Muscle of leg (tissue), 11 donors: Measurements from ENCODE around the gene HTR4. TPM values are rescaled to one million over a fixed set of nuclear protein-coding genes. Genes with fewer than 3 reads are reported as not detected.

Source experiments
- DNase-seq: peaks from one replicate; pipeline ENCODE4 v3.0.0; 2013
- H3K27ac ChIP-seq: one replicate; pipeline ENCODE4 v1.5.1; 2013; ENCODE audit warnings: mild to moderate bottlenecking, low read length, control low read depth
- H3K27me3 ChIP-seq: one replicate; pipeline ENCODE4 v1.6.1; 2013; ENCODE audit warnings: low read length; ENCODE audit not compliant: control insufficient read depth, insufficient read depth
- H3K36me3 ChIP-seq: one replicate; pipeline ENCODE4 v1.6.1; 2013; ENCODE audit warnings: low read length; ENCODE audit not compliant: control insufficient read depth, insufficient read depth
- H3K4me1 ChIP-seq: one replicate; pipeline ENCODE4 v1.6.1; 2013; ENCODE audit warnings: low read length; ENCODE audit not compliant: control insufficient read depth, insufficient read depth
- H3K4me3 ChIP-seq: one replicate; pipeline ENCODE4 v1.5.1; 2013; ENCODE audit warnings: low read length, control low read depth
- H3K9me3 ChIP-seq: replicated peaks from 2 replicates; pipeline ENCODE4 v1.6.1; 2013; ENCODE audit warnings: low read depth, low read length; ENCODE audit not compliant: control insufficient read depth
- WGBS: methylation state at CpG from one replicate; pipeline ENCODE4 v1.1.5; 2013; ENCODE audit warnings: missing lambda C conversion rate; ENCODE audit not compliant: insufficient coverage; 5-methylcytosine and 5-hydroxymethylcytosine counted together
- polyA plus RNA-seq, 8 donors: library from polyadenylated mRNA; unstranded; fragments of 120-200 nt; gene quantifications; one replicate each; pipeline versions ENCODE4 v1.2.1 to v1.2.3, GENCODE V29; 2013; ENCODE audit warnings: inconsistent platforms in 1 of 8, low replicate concordance in 1 of 8; ENCODE audit not compliant: insufficient read length in 8 of 8, insufficient read depth in 1 of 8
- total RNA-seq: library from RNA; stranded (reverse); fragments of 120-200 nt; gene quantifications from one replicate; pipeline ENCODE4 v1.2.4, GENCODE V29; 2013

Gene HTR4
- total and polyA plus RNA-seq, 9 donors, result 0.07 TPM; not detected in 8

GRCh38 chr5:148619484-148619883, 34.8 kb downstream of the HTR4 start:
- no peaks in the 10 kb centered on the region for H3K4me1 ChIP-seq
- 40% methylated on average over 1 of the region's 3 CpGs for WGBS
- no peak overlapping the region for H3K27ac ChIP-seq
- no peak for DNase-seq
- no peak overlapping the region for H3K4me3 ChIP-seq
- H3K9me3 ChIP-seq, result no peaks in the 10 kb centered on the region
- H3K27me3 ChIP-seq, result no peaks in the 10 kb centered on the region
- H3K36me3 ChIP-seq, result no peaks in the 10 kb centered on the region

- no peaks in the 10 kb centered on the region for H3K9me3 ChIP-seq
Observed at GRCh38 chr5:148615644-148616275, 38.6 kb downstream of the HTR4 start.

DNA sequence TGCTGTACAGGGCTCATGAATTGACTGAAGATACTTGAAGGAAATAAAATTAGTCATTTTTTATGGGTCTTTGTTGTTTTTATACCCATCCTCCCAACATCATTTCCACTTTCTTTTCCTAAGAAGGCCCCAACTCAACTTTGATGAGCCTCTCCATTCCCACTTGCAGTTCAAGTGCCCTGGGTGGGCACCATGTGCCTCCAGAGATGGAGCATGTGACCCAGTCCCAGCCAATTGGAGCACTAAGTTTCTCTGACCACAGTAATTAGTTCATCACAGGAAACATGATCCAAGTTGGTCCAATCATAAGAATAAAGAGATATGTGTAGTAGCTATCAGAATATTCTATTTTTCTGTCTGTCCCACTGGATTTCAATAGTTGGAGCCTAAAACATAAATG, 46.9 kb downstream of the HTR4 start:
- DNase-seq, result no peak
- Histone ChIP-seq H3K9me3 (no peaks in the 10 kb centered on the region), H3K4me3 (no peak overlapping the region), H3K4me1 (no peaks in the 10 kb centered on the region), H3K27ac (no peak overlapping the region), H3K27me3 (no peaks in the 10 kb centered on the region), H3K36me3 (no peaks in the 10 kb centered on the region)

More at GRCh38 chr5:148615644-148616275, 38.6 kb downstream of the HTR4 start:
- no peaks in the 10 kb centered on the region for H3K4me1 ChIP-seq
- no peak overlapping the region for H3K27ac ChIP-seq
- no peak for DNase-seq
- WGBS, result 25% methylated on average over 2 of the region's 4 CpGs
- no peaks in the 10 kb centered on the region for H3K36me3 ChIP-seq
- H3K4me3 ChIP-seq, result no peak overlapping the region
- no peaks in the 10 kb centered on the region for H3K27me3 ChIP-seq

- Histone ChIP-seq H3K27ac (no peak overlapping the region), H3K4me3 (no peak overlapping the region), H3K36me3 (no peaks in the 10 kb centered on the region), H3K4me1 (no peaks in the 10 kb centered on the region), H3K9me3 (no peaks in the 10 kb centered on the region), H3K27me3 (no peaks in the 10 kb centered on the region)
- no peak for DNase-seq
Observed at GRCh38 chr5:148606296-148606695, 48.0 kb downstream of the HTR4 start.

DNA sequence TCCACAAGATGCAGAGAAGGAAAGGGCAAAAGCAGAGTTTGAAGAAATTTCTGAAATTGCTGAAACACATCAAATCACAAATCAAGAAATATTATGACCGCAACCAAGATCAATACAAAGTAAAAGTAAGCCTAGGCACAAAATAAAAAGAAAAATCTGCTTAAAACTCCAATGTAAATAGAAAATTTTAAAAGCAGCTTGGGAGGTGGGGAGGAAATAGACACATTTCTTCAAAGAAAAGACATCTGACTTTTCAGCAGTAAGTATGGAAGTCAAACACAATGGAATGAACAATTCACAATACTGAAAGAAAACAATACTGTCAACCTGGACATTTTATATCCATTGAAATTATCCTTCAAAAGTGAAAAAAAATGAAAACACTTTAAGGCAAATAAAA, 55.1 kb downstream of the HTR4 start:
- Histone ChIP-seq H3K27me3 (no peaks in the 10 kb centered on the region), H3K4me3 (no peak overlapping the region), H3K4me1 (no peaks in the 10 kb centered on the region), H3K9me3 (peaks cover 2% of the 10 kb centered on the region), H3K36me3 (no peaks in the 10 kb centered on the region), H3K27ac (no peak overlapping the region)
- no peak for DNase-seq
- no CpG with 5 or more reads among the region's 1 CpG for WGBS

- H3K27ac ChIP-seq, result no peak overlapping the region
- H3K36me3 ChIP-seq, result no peaks in the 10 kb centered on the region
- DNase-seq, result no peak
- WGBS, result 100% methylated on average over 1 of the region's 5 CpGs
- no peaks in the 10 kb centered on the region for H3K27me3 ChIP-seq
- H3K4me3 ChIP-seq, result no peak overlapping the region
- H3K9me3 ChIP-seq, result peaks cover 2% of the 10 kb centered on the region
- H3K4me1 ChIP-seq, result no peaks in the 10 kb centered on the region
Observed at GRCh38 chr5:148595697-148596096, 58.6 kb downstream of the HTR4 start.

DNA sequence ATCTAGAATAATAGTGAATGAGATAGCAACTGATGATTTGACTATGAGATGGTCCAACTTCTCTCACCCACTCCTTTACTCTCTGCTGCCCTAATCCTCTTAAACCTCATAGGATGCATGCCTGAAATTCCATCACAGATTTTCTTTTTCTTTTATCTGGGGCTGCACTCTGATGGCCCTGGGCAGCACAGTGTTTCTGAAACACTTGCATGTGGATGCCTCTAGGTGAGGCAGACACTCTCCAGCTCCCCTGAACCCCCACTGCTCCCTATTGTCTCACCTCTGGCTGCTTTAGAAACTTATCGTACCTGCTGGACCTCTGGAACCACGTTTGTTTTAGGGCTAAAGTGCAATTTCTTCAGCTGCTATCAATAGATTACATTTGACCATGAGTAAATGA, 67.5 kb downstream of the HTR4 start:
- DNase-seq, result no peak
- no peaks in the 10 kb centered on the region for H3K9me3 ChIP-seq
- whole genome bisulfite sequencing, result no CpG with 5 or more reads among the region's 2 CpGs
- no peaks in the 10 kb centered on the region for H3K4me1 ChIP-seq
- H3K27ac ChIP-seq, result no peak overlapping the region
- no peaks in the 10 kb centered on the region for H3K36me3 ChIP-seq
- H3K27me3 ChIP-seq, result no peaks in the 10 kb centered on the region
- H3K4me3 ChIP-seq, result no peak overlapping the region

- DNase-seq, result no peak
- Histone ChIP-seq H3K27ac (no peak overlapping the region), H3K27me3 (no peaks in the 10 kb centered on the region), H3K4me3 (no peak overlapping the region), H3K9me3 (no peaks in the 10 kb centered on the region), H3K36me3 (no peaks in the 10 kb centered on the region), H3K4me1 (no peaks in the 10 kb centered on the region)
Observed at GRCh38 chr5:148585988-148586387, 68.3 kb downstream of the HTR4 start.

DNA sequence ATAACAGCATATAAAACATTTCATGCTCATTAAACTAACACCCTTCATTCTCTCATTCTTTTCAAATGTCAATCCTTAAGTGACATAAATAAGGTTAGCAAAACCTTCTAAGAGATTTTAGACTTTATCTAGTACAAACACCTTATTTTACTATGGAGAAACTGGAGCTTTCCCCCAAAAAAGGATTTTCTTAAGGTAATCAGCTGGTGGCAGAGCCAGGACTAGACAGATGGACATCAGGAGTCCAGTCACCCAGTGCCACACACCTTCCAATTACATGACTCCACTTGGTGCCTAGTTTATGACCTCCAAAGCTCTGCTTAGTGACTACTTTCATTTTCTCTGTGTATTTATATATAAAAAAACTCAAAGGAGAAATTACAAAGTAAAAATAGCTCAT, 70.2 kb downstream of the HTR4 start:
- no peaks in the 10 kb centered on the region for H3K4me1 ChIP-seq
- H3K4me3 ChIP-seq, result no peak overlapping the region
- no peak for DNase-seq
- no peaks in the 10 kb centered on the region for H3K27me3 ChIP-seq
- H3K9me3 ChIP-seq, result peaks cover 3% of the 10 kb centered on the region
- H3K36me3 ChIP-seq, result no peaks in the 10 kb centered on the region
- H3K27ac ChIP-seq, result no peak overlapping the region

DNA sequence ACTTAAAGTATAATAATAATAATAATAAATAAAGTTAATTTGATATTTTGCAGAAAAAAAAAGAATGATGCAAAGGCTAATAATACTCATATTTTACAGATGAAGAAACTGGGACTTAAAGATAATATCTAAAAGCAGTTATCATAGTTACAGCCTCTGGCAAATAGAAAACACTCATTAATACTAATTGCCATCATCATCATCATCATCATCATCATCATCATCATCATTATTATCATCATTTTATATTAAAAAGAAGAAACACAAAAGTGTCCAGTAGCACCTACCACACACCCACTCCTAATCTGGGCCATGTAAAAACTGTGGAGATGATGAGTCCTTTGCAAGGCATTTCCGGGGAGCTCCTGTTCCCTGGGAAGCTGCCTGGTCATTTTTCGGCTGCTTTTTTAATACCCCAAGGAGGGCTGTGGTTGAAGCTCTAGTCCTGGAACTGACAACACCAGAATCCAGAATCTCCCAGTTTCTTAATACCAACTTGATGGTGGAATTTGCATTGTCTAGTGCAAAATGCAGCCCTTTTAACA, 70.8 kb downstream of the HTR4 start:
- Histone ChIP-seq H3K4me3 (no peak overlapping the region), H3K4me1 (no peaks in the 10 kb centered on the region), H3K36me3 (no peaks in the 10 kb centered on the region), H3K27ac (no peak overlapping the region), H3K27me3 (no peaks in the 10 kb centered on the region), H3K9me3 (peaks cover 3% of the 10 kb centered on the region)
- DNase-seq, result no peak
- no CpG with 5 or more reads among the region's 2 CpGs for WGBS

- no peak overlapping the region for H3K27ac ChIP-seq
- no CpG with 5 or more reads among the region's 4 CpGs for WGBS
Observed at GRCh38 chr5:148574167-148574566, 80.2 kb downstream of the HTR4 start.

More at GRCh38 chr5:148574167-148574566, 80.2 kb downstream of the HTR4 start:
- H3K27me3 ChIP-seq, result no peaks in the 10 kb centered on the region
- H3K36me3 ChIP-seq, result no peaks in the 10 kb centered on the region
- H3K4me3 ChIP-seq, result no peak overlapping the region
- DNase-seq, result no peak
- H3K4me1 ChIP-seq, result no peaks in the 10 kb centered on the region
- no peaks in the 10 kb centered on the region for H3K9me3 ChIP-seq
